ENCODE measurements around the gene HEBP2.

GRCh38 chr6:138454981-138455706 is 51.1 kb downstream of the HEBP2 start:
- TF ChIP-seq YY1 (IDR thresholded peaks at IDR 0.05; ENCODE audit: insufficient read depth, insufficient read length) = no peak
- TF ChIP-seq ZNF274 (IDR thresholded peaks at IDR 0.05; ENCODE audit: low read depth, low read length) = no peak
